Sigmoid colon (tissue), 4 donors: ENCODE data around the gene RASSF6.

Experiments used
- EP300 ChIP-seq, 4 donors: sonication (generic); formaldehyde crosslinking; IDR thresholded peaks; one replicate each; pipeline ENCODE4 v1.6.1; 2017; ENCODE audit warnings: antibody characterized with exemption in 4 of 4
- POLR2A ChIP-seq, 2 donors: fragments of 450-650 bp; IDR thresholded peaks; one replicate each; pipeline ENCODE4 v1.6.1; 2016; ENCODE audit warnings: antibody characterized with exemption in 2 of 2, mild to moderate bottlenecking in 2 of 2, moderate library complexity in 2 of 2
- POLR2AphosphoS5 ChIP-seq, 4 donors: sonication (generic); formaldehyde crosslinking; IDR thresholded peaks; one replicate each; pipeline ENCODE4 v1.6.1; 2017; ENCODE audit warnings: antibody characterized with exemption in 4 of 4
- TF ChIP-seq, protein P1 (sequence below), 4 experiments: fragments of 450-650 bp in 3 of 4; fragments of 200-600 bp in 1 of 4; IDR thresholded peaks; one replicate each; pipeline ENCODE4 v1.5.1; 2016 to 2019; ENCODE audit warnings: antibody characterized with exemption in 4 of 4, mild to moderate bottlenecking in 3 of 4, moderate library complexity in 2 of 4

- TF ChIP-seq POLR2AphosphoS5 (IDR thresholded peaks at IDR 0.05) (no peak), POLR2A (IDR thresholded peaks at IDR 0.05) (no peak), EP300 (IDR thresholded peaks at IDR 0.05) (no peak)
- TF ChIP-seq, protein P1, sequence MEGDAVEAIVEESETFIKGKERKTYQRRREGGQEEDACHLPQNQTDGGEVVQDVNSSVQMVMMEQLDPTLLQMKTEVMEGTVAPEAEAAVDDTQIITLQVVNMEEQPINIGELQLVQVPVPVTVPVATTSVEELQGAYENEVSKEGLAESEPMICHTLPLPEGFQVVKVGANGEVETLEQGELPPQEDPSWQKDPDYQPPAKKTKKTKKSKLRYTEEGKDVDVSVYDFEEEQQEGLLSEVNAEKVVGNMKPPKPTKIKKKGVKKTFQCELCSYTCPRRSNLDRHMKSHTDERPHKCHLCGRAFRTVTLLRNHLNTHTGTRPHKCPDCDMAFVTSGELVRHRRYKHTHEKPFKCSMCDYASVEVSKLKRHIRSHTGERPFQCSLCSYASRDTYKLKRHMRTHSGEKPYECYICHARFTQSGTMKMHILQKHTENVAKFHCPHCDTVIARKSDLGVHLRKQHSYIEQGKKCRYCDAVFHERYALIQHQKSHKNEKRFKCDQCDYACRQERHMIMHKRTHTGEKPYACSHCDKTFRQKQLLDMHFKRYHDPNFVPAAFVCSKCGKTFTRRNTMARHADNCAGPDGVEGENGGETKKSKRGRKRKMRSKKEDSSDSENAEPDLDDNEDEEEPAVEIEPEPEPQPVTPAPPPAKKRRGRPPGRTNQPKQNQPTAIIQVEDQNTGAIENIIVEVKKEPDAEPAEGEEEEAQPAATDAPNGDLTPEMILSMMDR (IDR thresholded peaks at IDR 0.05): no peak
Observed at GRCh38 chr4:73606465-73606974, 13.7 kb downstream of the RASSF6 start.
